A673 (cell line): ENCODE measurements around the gene ZPBP2. TPM values are rescaled to one million over a fixed set of nuclear protein-coding genes. Genes with fewer than 3 reads are reported as not detected.

Experiments
- BruUV-seq: library from RNA; stranded (reverse); fragments of 400-500 nt; replicated peaks from 2 replicates; lab custom pipeline; 2021; lab: Mats Ljungman, UMichigan
- CTCF ChIA-PET: fragments of 300-600 bp; sonication (Branson Sonifier 250); formaldehyde crosslinking; loops from one replicate; lab custom pipeline; 2022; ENCODE audit warnings: antibody characterized with exemption; lab: Charles Lee
- POLR2A ChIA-PET: fragments of 300-600 bp; sonication (Branson Sonifier 250); formaldehyde crosslinking; loops from one replicate; lab custom pipeline; 2022; ENCODE audit warnings: antibody characterized with exemption; ENCODE audit not compliant: low non-redundant PET; lab: Charles Lee
- DNase-seq: peaks from one replicate; pipeline ENCODE4 v3.0.0-alpha.2; 2015; ENCODE audit warnings: low spot score
- H3K27ac ChIP-seq: fragments of 200-600 bp; sonication (generic); 2 replicates; pipeline ENCODE4 v1.5.1; 2016; ENCODE audit warnings: mixed run types, low read depth, mild to moderate bottlenecking, mixed read lengths, antibody characterized with exemption, low read length; ENCODE audit not compliant: poor library complexity, severe bottlenecking
- H3K27me3 ChIP-seq: fragments of 200-600 bp; sonication (generic); replicated peaks from 2 replicates; pipeline ENCODE4 v1.6.1; 2017; ENCODE audit warnings: mixed run types, low read depth, mild to moderate bottlenecking, mixed read lengths, antibody characterized with exemption, low read length; ENCODE audit not compliant: insufficient read depth, poor library complexity
- H3K36me3 ChIP-seq: fragments of 200-600 bp; sonication (generic); 2 replicates; pipeline ENCODE4 v1.6.1; 2016; ENCODE audit warnings: mixed run types, mild to moderate bottlenecking, mixed read lengths, antibody characterized with exemption, low read length; ENCODE audit not compliant: insufficient read depth, poor library complexity, severe bottlenecking
- H3K4me1 ChIP-seq: fragments of 200-600 bp; sonication (generic); 2 replicates; pipeline ENCODE4 v1.6.1; 2017; ENCODE audit warnings: mixed run types, mild to moderate bottlenecking, mixed read lengths, antibody characterized with exemption, low read length; ENCODE audit not compliant: insufficient read depth, poor library complexity, severe bottlenecking
- H3K4me3 ChIP-seq: fragments of 200-600 bp; sonication (generic); 2 replicates; pipeline ENCODE4 v1.5.1; 2016; ENCODE audit warnings: low read depth, mixed run types, mild to moderate bottlenecking, mixed read lengths, low read length; ENCODE audit not compliant: poor library complexity, severe bottlenecking
- H3K9me3 ChIP-seq: fragments of 200-600 bp; sonication (generic); 2 replicates; pipeline ENCODE4 v1.6.1; 2016; ENCODE audit warnings: mixed run types, low read depth, mild to moderate bottlenecking, mixed read lengths, antibody characterized with exemption, low read length; ENCODE audit not compliant: poor library complexity, severe bottlenecking
- EZH2 ChIP-seq: fragments of 200-600 bp; sonication (generic); IDR thresholded peaks from 2 replicates; pipeline ENCODE4 v1.6.1; 2017; ENCODE audit warnings: borderline replicate concordance, low read depth, mild to moderate bottlenecking, mixed read lengths, antibody characterized with exemption, low read length; ENCODE audit not compliant: poor library complexity, severe bottlenecking
- intact Hi-C: fragments of 100-400 bp; cut with micrococcal nuclease; formaldehyde crosslinking; loops from one replicate; pipeline ENCODE4 v1.10.0; 2022; ENCODE audit not compliant: unreplicated experiment
- total RNA-seq: library from RNA; stranded (reverse); gene quantifications from 2 replicates; pipeline ENCODE4 v1.2.3, GENCODE V29; 2021
- TF ChIP-seq, protein P1 (sequence below): fragments of 300-800, 200-600 bp; sonication (generic); conservative IDR thresholded peaks from 2 replicates; pipeline ENCODE4 v1.5.1; 2017; ENCODE audit warnings: low read depth, mild to moderate bottlenecking, antibody characterized with exemption, low read length, moderate library complexity, mixed read lengths

The ZPBP2 gene
- total RNA-seq, 1 experiment from 2014 or later, result not detected

DNA sequence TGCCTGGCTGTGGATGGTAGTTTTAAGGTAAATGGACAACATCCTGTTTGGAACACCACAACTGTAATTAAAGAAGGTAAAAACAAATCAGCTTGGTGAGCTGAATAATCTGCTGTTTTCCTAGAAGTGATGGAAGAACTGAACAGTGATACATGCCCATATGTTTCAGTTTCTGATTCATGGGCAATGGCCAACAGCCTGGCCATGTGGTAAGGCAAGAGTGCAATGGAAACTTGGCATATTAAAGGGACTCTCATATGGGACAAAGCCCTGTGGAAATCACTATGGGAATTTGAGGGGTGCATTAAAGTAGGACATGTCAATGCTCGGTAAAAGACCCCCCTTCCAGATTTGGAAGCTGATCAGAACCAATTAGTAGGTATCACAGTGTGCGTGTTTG lies 41.7 kb upstream of the ZPBP2 start:
- Histone ChIP-seq H3K4me3 (no peak overlapping the region), H3K27me3 (no peaks in the 10 kb centered on the region), H3K4me1 (no peaks in the 10 kb centered on the region), H3K36me3 (no peaks in the 10 kb centered on the region), H3K9me3 (no peaks in the 10 kb centered on the region), H3K27ac (no peak overlapping the region)
- ChIA-PET POLR2A (no interaction called here), CTCF (no interaction called here)
- DNase-seq, result no peak
- TF ChIP-seq, protein P1, sequence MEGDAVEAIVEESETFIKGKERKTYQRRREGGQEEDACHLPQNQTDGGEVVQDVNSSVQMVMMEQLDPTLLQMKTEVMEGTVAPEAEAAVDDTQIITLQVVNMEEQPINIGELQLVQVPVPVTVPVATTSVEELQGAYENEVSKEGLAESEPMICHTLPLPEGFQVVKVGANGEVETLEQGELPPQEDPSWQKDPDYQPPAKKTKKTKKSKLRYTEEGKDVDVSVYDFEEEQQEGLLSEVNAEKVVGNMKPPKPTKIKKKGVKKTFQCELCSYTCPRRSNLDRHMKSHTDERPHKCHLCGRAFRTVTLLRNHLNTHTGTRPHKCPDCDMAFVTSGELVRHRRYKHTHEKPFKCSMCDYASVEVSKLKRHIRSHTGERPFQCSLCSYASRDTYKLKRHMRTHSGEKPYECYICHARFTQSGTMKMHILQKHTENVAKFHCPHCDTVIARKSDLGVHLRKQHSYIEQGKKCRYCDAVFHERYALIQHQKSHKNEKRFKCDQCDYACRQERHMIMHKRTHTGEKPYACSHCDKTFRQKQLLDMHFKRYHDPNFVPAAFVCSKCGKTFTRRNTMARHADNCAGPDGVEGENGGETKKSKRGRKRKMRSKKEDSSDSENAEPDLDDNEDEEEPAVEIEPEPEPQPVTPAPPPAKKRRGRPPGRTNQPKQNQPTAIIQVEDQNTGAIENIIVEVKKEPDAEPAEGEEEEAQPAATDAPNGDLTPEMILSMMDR, result no peak
- no peak for TF ChIP-seq EZH2
- intact Hi-C loops, result no loop called here
- BruUV-seq, result no TSS peak

DNA sequence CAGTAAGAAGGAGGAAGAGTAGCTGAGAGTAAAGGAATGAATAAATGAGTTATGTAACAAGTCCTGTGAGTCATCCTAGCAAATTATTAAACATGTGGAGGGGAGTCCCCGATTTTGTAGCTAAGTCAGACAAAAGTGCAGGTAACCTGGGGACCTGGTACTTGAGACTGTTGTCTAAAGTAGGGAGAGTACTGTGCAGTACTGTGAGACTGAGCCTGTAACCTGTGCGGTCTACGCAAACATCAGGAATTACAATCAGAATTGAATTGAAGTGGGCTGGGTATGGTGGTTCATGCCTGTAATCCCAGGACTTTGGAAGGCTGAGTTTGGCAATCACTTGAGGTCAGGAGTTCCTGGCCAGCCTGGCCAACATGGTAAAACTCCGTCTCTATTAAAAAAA lies 39.6 kb upstream of the ZPBP2 start:
- H3K4me1 ChIP-seq, result no peaks in the 10 kb centered on the region
- BruUV-seq, result no TSS peak
- DNase-seq, result no peak
- H3K4me3 ChIP-seq, result no peak overlapping the region
- intact Hi-C loops, result no loop called here
- no peaks in the 10 kb centered on the region for H3K36me3 ChIP-seq
- no peaks in the 10 kb centered on the region for H3K9me3 ChIP-seq
- no peaks in the 10 kb centered on the region for H3K27me3 ChIP-seq
- ChIA-PET CTCF (no interaction called here), POLR2A (no interaction called here)
- TF ChIP-seq, protein P1, result no peak
- TF ChIP-seq EZH2, result no peak
- H3K27ac ChIP-seq, result no peak overlapping the region

DNA sequence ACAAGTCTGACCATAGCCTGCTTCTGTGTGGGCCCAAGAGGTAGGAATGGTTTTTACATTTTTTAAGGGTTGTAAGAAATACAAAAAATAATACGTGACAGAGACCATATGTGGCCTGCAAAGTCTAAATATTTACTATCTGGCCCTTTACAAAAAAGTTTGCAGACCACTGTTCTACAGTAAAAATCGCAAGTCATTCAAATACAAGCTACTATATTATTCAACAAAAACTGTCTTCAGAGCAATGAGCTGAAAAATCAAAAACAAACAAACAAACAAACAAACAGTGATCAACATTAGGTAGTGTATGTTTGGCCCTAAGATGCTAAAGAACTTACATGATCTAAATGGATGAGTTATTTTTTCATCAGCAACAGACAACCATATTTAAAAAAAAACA lies 36.4 kb upstream of the ZPBP2 start:
- no peak overlapping the region for H3K27ac ChIP-seq
- intact Hi-C loops, result no loop called here
- BruUV-seq, result no TSS peak
- no peaks in the 10 kb centered on the region for H3K4me1 ChIP-seq
- CTCF ChIA-PET, result no interaction called here
- no peak for TF ChIP-seq EZH2
- TF ChIP-seq, protein P1, result no peak
- POLR2A ChIA-PET, result no interaction called here
- H3K27me3 ChIP-seq, result no peaks in the 10 kb centered on the region
- H3K36me3 ChIP-seq, result no peaks in the 10 kb centered on the region
- H3K9me3 ChIP-seq, result no peaks in the 10 kb centered on the region
- no peak overlapping the region for H3K4me3 ChIP-seq
- DNase-seq, result no peak
